ENCODE data around the gene RSPO3. TPM values are rescaled to one million over a fixed set of nuclear protein-coding genes. Genes with fewer than 3 reads are reported as not detected.

The RSPO3 gene
- total RNA-seq, 1 experiment from 2014 or later: 0.52 TPM

DNA sequence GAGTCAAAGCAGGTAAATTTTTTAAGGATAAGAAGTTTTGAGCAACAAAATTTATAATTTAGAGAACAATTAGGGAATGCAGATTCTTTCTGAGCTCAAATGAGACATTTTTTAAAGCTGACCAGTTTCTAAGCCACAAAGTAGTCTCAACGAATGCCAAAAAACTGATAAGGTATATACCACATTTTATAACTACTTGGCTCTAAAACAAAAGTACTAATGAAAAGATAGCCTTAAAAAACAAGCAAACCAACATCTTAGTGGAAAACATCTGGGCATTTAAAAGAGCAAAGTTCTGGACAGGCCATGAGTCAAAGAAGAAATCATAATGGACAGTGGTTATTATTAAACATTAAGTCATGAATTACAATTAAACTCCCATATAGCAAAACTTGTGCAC lies 125.0 kb downstream of the RSPO3 start:
- ChIA-PET CTCF (no interaction called here), POLR2A (ENCODE audit: low non-redundant PET) (no interaction called here)
- DNase-seq (ENCODE audit: low spot score): no peak
- H3K36me3 ChIP-seq (ENCODE audit: insufficient read depth, low read length, poor library complexity, severe bottlenecking): no peaks in the 10 kb centered on the region
- intact Hi-C loops (cut with micrococcal nuclease; ENCODE audit: unreplicated experiment): no loop called here
- no peaks in the 10 kb centered on the region for H3K9me3 ChIP-seq (ENCODE audit: low read depth, low read length, poor library complexity, severe bottlenecking)
- no peak overlapping the region for H3K4me3 ChIP-seq (ENCODE audit: low read depth, low read length, poor library complexity, severe bottlenecking)
- TF ChIP-seq CTCF (conservative IDR thresholded peaks at IDR 0.05; ENCODE audit: low read depth, low read length) (no peak), EZH2 (IDR thresholded peaks at IDR 0.05; ENCODE audit: borderline replicate concordance, low read depth, low read length, poor library complexity, severe bottlenecking) (no peak)
- H3K4me1 ChIP-seq (ENCODE audit: insufficient read depth, low read length, poor library complexity, severe bottlenecking): no peaks in the 10 kb centered on the region
- no peaks in the 10 kb centered on the region for H3K27me3 ChIP-seq (replicated peaks; ENCODE audit: insufficient read depth, low read depth, low read length, poor library complexity)
- no peak overlapping the region for H3K27ac ChIP-seq (ENCODE audit: low read depth, low read length, poor library complexity, severe bottlenecking)
- BruUV-seq (replicated peaks): no TSS peak

Other genes with a start within 250 kb of the RSPO3 start
- gene RNF146, start 148.2 kb downstream of the RSPO3 start, total RNA-seq (2021): 21.7 and 22.6 TPM in 2 replicates
- gene ECHDC1, start 224.9 kb downstream of the RSPO3 start, total RNA-seq (2021): 79.7 and 102 TPM in 2 replicates

Measured in A673 (cell line).